ENCODE results near the gene AHCYL1. TPM values are rescaled to one million over a fixed set of nuclear protein-coding genes. Genes with fewer than 3 reads are reported as not detected.

The AHCYL1 gene
- total RNA-seq, 6 donors from 2014 or later, result 41.9 to 89.6 (median 76.1) TPM

- no peak for DNase-seq
- WGBS, 2 donors, result 80 to 86% methylated on average over 15 to 18 of the region's 18 CpGs
Observed at GRCh38 chr1:110064576-110065337, 80.2 kb downstream of the AHCYL1 start.

DNA sequence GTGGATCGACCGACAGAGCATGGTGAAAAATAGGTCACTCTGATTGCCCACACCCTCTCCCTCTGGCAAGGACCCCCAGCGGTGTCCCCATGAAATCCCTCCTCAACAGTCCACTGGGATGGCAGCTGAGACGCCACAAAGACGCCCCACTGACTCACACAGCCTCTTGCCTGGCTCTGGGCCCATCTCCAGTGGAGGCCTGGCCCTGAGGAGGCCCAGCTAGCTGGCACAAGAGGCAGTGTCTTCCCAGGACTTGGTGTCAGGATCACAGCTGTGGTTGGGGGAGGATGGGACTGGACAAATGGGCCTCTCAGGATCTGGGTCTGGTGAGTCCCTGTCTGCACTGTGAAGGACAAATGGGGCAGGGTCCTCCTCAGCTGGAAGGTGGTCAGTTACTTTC is 81.3 kb downstream of the AHCYL1 start:
- WGBS, 2 donors, result 93 to 94% methylated on average over 3 to 4 of the region's 5 CpGs
- no peak for ATAC-seq (ENCODE audit: low FRiP score in 2 of 2)
- TF ChIP-seq CTCF (IDR thresholded peaks at IDR 0.05) (no peak), POLR2AphosphoS5 (IDR thresholded peaks at IDR 0.05) (no peak), POLR2A (IDR thresholded peaks at IDR 0.05) (no peak), EP300 (IDR thresholded peaks at IDR 0.05) (no peak)

More at GRCh38 chr1:110064576-110065337, 80.2 kb downstream of the AHCYL1 start:
- Histone ChIP-seq H3K36me3 (no peaks in the 10 kb centered on the region), H3K27ac (no peak overlapping the region), H3K27me3 (peaks cover 2 to 32% (median 23%) of the 10 kb centered on the region in 4 donors), H3K9me3 (no peaks in the 10 kb centered on the region), H3K4me1 (peaks cover 22 to 26% (median 24%) of the 10 kb centered on the region in 4 donors), H3K4me3 (no peak overlapping the region)
- no peak for ATAC-seq (ENCODE audit: low FRiP score in 2 of 2)
- TF ChIP-seq CTCF (IDR thresholded peaks at IDR 0.05) (no peak), EP300 (IDR thresholded peaks at IDR 0.05) (no peak), POLR2AphosphoS5 (IDR thresholded peaks at IDR 0.05) (no peak)

DNA sequence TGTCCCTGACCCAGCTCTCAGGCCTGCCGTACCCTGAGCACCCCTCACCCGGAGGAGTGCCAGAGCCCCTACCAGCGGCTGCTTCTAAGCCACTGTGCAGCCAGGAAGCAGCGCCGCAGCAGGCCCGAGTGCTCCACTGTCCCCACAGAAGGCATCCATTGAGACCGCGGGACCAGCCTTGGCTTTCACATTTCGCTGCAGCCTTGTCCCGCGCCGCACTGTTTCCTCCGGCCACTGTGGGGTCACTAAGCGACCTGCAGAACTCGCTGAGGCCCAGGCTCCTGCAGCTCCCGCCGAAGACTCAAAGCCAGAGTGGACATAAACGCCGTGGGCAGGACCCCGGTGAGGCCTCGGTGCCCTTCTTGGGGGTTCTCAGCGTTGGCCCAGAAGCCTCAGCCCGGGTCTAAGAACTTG is 82.9 kb downstream of the AHCYL1 start:
- Histone ChIP-seq H3K27me3 (peaks cover 2 to 54% (median 37%) of the 10 kb centered on the region in 4 donors), H3K9me3 (no peaks in the 10 kb centered on the region), H3K36me3 (no peaks in the 10 kb centered on the region), H3K4me1 (peaks cover 29 to 36% (median 31%) of the 10 kb centered on the region in 4 donors), H3K4me3 (no peak overlapping the region), H3K27ac (no peak overlapping the region)
- no peak for TF ChIP-seq POLR2AphosphoS5 (IDR thresholded peaks at IDR 0.05)
- no peak for TF ChIP-seq EP300 (IDR thresholded peaks at IDR 0.05)
- TF ChIP-seq CTCF (IDR thresholded peaks at IDR 0.05), result no peak
- TF ChIP-seq POLR2A (IDR thresholded peaks at IDR 0.05), result no peak
- ATAC-seq (ENCODE audit: low FRiP score in 2 of 2) (no peak), DNase-seq (peak in 1 of 2 donors; percentile 75)
- 47 to 63% methylated on average over 14 to 20 of the region's 23 CpGs for WGBS, 2 donors

More for the DNA sequence above, 81.3 kb downstream of the AHCYL1 start:
- Histone ChIP-seq H3K27me3 (peaks cover 2 to 43% (median 33%) of the 10 kb centered on the region in 4 donors), H3K36me3 (no peaks in the 10 kb centered on the region), H3K4me1 (peaks cover 29 to 36% (median 31%) of the 10 kb centered on the region in 4 donors), H3K27ac (no peak overlapping the region), H3K4me3 (no peak overlapping the region), H3K9me3 (no peaks in the 10 kb centered on the region)
- no peak for DNase-seq

DNA sequence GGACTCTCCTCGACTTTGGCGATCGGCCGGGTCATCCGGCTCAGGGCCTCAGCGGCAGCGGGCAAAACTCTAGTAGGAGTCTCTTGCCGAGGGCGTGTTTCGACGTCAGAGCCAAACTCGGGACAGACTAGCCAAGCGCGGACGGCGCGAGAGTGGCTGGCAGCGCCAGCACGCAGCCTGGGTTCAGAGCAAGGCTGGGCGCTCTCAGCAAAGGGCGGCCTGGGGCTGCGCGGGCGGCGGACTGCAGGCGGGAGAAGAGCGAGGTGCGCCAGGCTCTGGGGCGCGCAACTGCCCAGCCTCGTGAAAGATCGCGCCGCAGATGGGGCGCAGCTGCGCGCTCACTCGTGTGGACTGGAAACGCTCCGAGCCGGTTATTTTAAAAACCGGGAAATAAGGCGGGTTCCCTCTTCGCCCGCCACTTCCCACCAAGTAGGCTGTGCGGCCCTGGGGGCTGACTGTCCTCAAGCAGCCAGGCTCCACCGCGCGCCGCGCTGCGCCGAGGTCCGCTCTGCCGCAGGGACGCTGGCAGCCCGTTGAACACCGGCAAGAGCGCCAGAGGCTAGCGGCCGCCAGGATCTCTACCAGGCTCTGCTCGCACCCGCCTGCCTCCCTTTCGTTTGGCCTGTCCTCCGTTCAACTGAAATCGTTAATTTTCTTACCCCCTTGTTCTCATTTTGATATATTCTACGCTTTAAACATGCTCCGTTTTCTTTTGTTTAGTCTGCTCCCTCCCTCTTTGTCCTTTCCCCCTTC is 83.5 kb downstream of the AHCYL1 start:
- peaks cover 2 to 54% (median 37%) of the 10 kb centered on the region in 4 donors for H3K27me3 ChIP-seq
- peaks cover 29 to 36% (median 31%) of the 10 kb centered on the region in 4 donors for H3K4me1 ChIP-seq
- no peak for TF ChIP-seq CTCF (IDR thresholded peaks at IDR 0.05)
- TF ChIP-seq EP300 (IDR thresholded peaks at IDR 0.05), result no peak
- no peak for TF ChIP-seq POLR2A (IDR thresholded peaks at IDR 0.05)
- TF ChIP-seq POLR2AphosphoS5 (IDR thresholded peaks at IDR 0.05), result no peak
- H3K36me3 ChIP-seq, result no peaks in the 10 kb centered on the region
- DNase-seq, result peak in 1 of 2 donors; percentile 83
- no peaks in the 10 kb centered on the region for H3K9me3 ChIP-seq
- no peak overlapping the region for H3K4me3 ChIP-seq
- WGBS, 2 donors, result 15 to 17% methylated on average over 19 to 63 of the region's 68 CpGs
- no peak overlapping the region for H3K27ac ChIP-seq
- peak in 1 of 2 donors; percentile 6 for ATAC-seq (ENCODE audit: low FRiP score in 2 of 2)
